ENCODE data around the gene ATP1B4. TPM values are rescaled to one million over a fixed set of nuclear protein-coding genes. Genes with fewer than 3 reads are reported as not detected.

ATP1B4 gene
- total RNA-seq, 2 donors from 2014 or later: not detected

GRCh38 chrX:120406638-120407037, 44.7 kb downstream of the ATP1B4 start:
- no peaks in the 10 kb centered on the region for H3K27me3 ChIP-seq
- no peaks in the 10 kb centered on the region for H3K4me1 ChIP-seq
- 72 to 88% methylated on average over 4 of the region's 5 CpGs for WGBS, 2 donors
- ATAC-seq: no peak
- no peak for DNase-seq
- no peak overlapping the region for H3K4me3 ChIP-seq
- no peak overlapping the region for H3K27ac ChIP-seq
- H3K36me3 ChIP-seq (replicated peaks in 1 of 2; ENCODE audit: insufficient read depth in 1 of 2, low read depth in 2 of 2): no peaks in the 10 kb centered on the region
- no peaks in the 10 kb centered on the region for H3K9me3 ChIP-seq
- intact Hi-C loops (cut with DNase I): no loop called here
- TF ChIP-seq POLR2A (IDR thresholded peaks at IDR 0.05) (no peak), CTCF (IDR thresholded peaks at IDR 0.05) (no peak)

DNA sequence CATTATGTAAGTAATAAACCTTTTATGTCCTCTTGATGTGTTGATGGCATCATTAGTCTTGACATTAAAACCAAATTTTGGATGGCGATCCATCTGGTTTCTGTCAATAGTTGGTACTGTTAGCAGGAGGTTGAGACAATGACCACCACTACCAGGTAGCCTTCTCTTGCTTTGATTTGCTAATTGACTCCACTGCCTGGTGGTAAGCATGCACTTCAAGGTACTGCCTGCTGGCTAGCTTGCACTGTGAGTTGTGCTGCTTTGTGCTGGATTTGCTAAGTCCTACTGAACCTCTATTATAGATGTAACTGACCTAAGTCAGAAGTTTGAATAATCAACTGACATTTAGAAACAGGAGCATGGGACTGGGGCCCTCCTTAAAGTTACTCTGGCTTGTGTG, 46.3 kb downstream of the ATP1B4 start:
- DNase-seq (no peak), ATAC-seq (no peak)
- Histone ChIP-seq H3K36me3 (replicated peaks in 1 of 2; ENCODE audit: insufficient read depth in 1 of 2, low read depth in 2 of 2) (no peaks in the 10 kb centered on the region), H3K4me1 (no peaks in the 10 kb centered on the region), H3K27me3 (no peaks in the 10 kb centered on the region), H3K4me3 (no peak overlapping the region), H3K27ac (no peak overlapping the region), H3K9me3 (no peaks in the 10 kb centered on the region)
- intact Hi-C loops (cut with DNase I): no loop called here
- WGBS, 2 donors: 75% methylated on average over 1 of the region's 1 CpG; no CpG with 5 or more reads in 1 of the 2 donors
- TF ChIP-seq CTCF (IDR thresholded peaks at IDR 0.05) (no peak), POLR2A (IDR thresholded peaks at IDR 0.05) (no peak)

- no peaks in the 10 kb centered on the region for H3K9me3 ChIP-seq
- H3K27me3 ChIP-seq: no peaks in the 10 kb centered on the region
- H3K4me1 ChIP-seq: no peaks in the 10 kb centered on the region
- H3K27ac ChIP-seq: no peak overlapping the region
- H3K4me3 ChIP-seq: no peak overlapping the region
- WGBS, 2 donors: 50 to 80% methylated on average over 1 to 2 of the region's 2 CpGs
- H3K36me3 ChIP-seq (replicated peaks in 1 of 2; ENCODE audit: insufficient read depth in 1 of 2, low read depth in 2 of 2): no peaks in the 10 kb centered on the region
- TF ChIP-seq CTCF (IDR thresholded peaks at IDR 0.05) (no peak), POLR2A (IDR thresholded peaks at IDR 0.05) (no peak)
- intact Hi-C loops (cut with DNase I): no loop called here
- DNase-seq (no peak), ATAC-seq (no peak)
Measured at GRCh38 chrX:120419463-120419862, 57.6 kb downstream of the ATP1B4 start.

GRCh38 chrX:120426599-120426998, 64.7 kb downstream of the ATP1B4 start:
- H3K9me3 ChIP-seq: no peaks in the 10 kb centered on the region
- DNase-seq: no peak
- TF ChIP-seq CTCF (IDR thresholded peaks at IDR 0.05) (no peak), POLR2A (IDR thresholded peaks at IDR 0.05) (no peak)
- no peak for ATAC-seq
- no peak overlapping the region for H3K4me3 ChIP-seq
- no peak overlapping the region for H3K27ac ChIP-seq
- H3K36me3 ChIP-seq (replicated peaks in 1 of 2; ENCODE audit: insufficient read depth in 1 of 2, low read depth in 2 of 2): no peaks in the 10 kb centered on the region
- no peaks in the 10 kb centered on the region for H3K27me3 ChIP-seq
- intact Hi-C loops (cut with DNase I): no loop called here
- H3K4me1 ChIP-seq: no peaks in the 10 kb centered on the region

DNA sequence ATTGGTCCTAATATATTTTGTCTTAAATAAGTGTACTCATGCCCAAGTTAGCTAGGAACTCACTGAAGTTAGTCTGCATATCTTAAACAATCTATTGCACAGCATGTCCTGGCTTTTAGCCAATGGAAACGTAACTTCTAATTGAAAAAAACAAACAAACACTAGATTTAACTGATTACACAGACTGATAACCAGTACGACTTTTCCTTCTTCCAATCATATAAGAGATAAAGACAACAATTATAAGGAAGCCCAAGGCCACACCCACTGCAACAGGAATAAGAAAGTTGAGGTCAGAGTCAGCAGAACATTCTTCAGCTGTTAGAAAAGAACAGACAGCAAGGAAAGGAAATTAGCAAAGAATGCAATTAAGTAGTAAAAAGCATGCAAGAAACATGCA, 66.4 kb downstream of the ATP1B4 start:
- no peak overlapping the region for H3K27ac ChIP-seq
- no peak overlapping the region for H3K4me3 ChIP-seq
- H3K4me1 ChIP-seq: no peaks in the 10 kb centered on the region
- DNase-seq (no peak), ATAC-seq (no peak)
- H3K27me3 ChIP-seq: no peaks in the 10 kb centered on the region
- no peaks in the 10 kb centered on the region for H3K36me3 ChIP-seq (replicated peaks in 1 of 2; ENCODE audit: insufficient read depth in 1 of 2, low read depth in 2 of 2)
- TF ChIP-seq POLR2A (IDR thresholded peaks at IDR 0.05): no peak
- no peak for TF ChIP-seq CTCF (IDR thresholded peaks at IDR 0.05)
- H3K9me3 ChIP-seq: no peaks in the 10 kb centered on the region
- 0 to 4% methylated on average over 2 of the region's 2 CpGs for WGBS, 2 donors
- intact Hi-C loops (cut with DNase I): no loop called here

Measured in body of pancreas (tissue), 4 donors.